H1 (cell line): Measurements from ENCODE around the gene PRKAR2A.

ENCODE experiments used
- CTCF ChIP-seq, 3 experiments: IDR thresholded peaks; 1 replicate in 2 of 3; 2 replicates in 1 of 3; pipeline versions ENCODE4 v1.5.1 to v1.6.1; 2011; ENCODE audit warnings: low read length in 3 of 3, mild to moderate bottlenecking in 3 of 3, inconsistent platforms in 2 of 3, low read depth in 1 of 3, moderate library complexity in 1 of 3; ENCODE audit not compliant: insufficient read depth in 1 of 3; ENCODE audit errors: control extremely low read depth in 1 of 3
- EGR1 ChIP-seq: IDR thresholded peaks from 2 replicates; pipeline ENCODE4 v1.6.1; 2011; ENCODE audit warnings: low read depth, low read length, borderline replicate concordance
- EP300 ChIP-seq, 2 experiments: IDR thresholded peaks; 1 replicate in 1 of 2; 2 replicates in 1 of 2; pipeline ENCODE4 v1.6.1; 2011 to 2012; ENCODE audit warnings: low read depth in 2 of 2, low read length in 2 of 2, mild to moderate bottlenecking in 2 of 2, borderline replicate concordance in 1 of 2, inconsistent platforms in 1 of 2, moderate library complexity in 1 of 2
- EZH2 ChIP-seq: fragments of 200-600 bp; sonication (generic); IDR thresholded peaks from 2 replicates; pipeline ENCODE4 v1.7.1; 2012; ENCODE audit warnings: low read depth, mild to moderate bottlenecking, moderate library complexity, low read length, inconsistent platforms; ENCODE audit not compliant: severe bottlenecking
- JUN ChIP-seq: IDR thresholded peaks from 2 replicates; pipeline ENCODE4 v1.6.1; 2011; ENCODE audit warnings: low read depth, mild to moderate bottlenecking, improper control_type of control experiment, low read length
- KDM4A ChIP-seq: IDR thresholded peaks from one replicate; pipeline ENCODE4 v1.7.1; 2012; ENCODE audit warnings: low read depth, mild to moderate bottlenecking, moderate library complexity, low read length, inconsistent platforms; ENCODE audit not compliant: severe bottlenecking
- POLR2A ChIP-seq, 2 experiments: IDR thresholded peaks; 1 replicate in 1 of 2; 2 replicates in 1 of 2; pipeline ENCODE4 v1.6.1; 2011; ENCODE audit warnings: low read depth in 2 of 2, low read length in 2 of 2, mild to moderate bottlenecking in 2 of 2; ENCODE audit errors: control extremely low read depth in 1 of 2
- RAD21 ChIP-seq, 2 experiments: IDR thresholded peaks in 1 of 2; conservative IDR thresholded peaks in 1 of 2; 2 replicates each; pipeline ENCODE4 v1.6.1; 2011; ENCODE audit warnings: low read depth in 2 of 2, low read length in 2 of 2, improper control_type of control experiment in 1 of 2, inconsistent platforms in 1 of 2, mild to moderate bottlenecking in 1 of 2, moderate library complexity in 1 of 2
- RFX5 ChIP-seq: IDR thresholded peaks from 2 replicates; pipeline ENCODE4 v1.6.1; 2011; ENCODE audit warnings: low read depth, low read length, improper control_type of control experiment, borderline replicate concordance

- TF ChIP-seq CTCF (IDR thresholded peaks at IDR 0.05; ENCODE audit: control extremely low read depth in 1 of 3, insufficient read depth in 1 of 3, low read depth in 1 of 3, low read length in 3 of 3) (no peak), EP300 (IDR thresholded peaks at IDR 0.05; ENCODE audit: borderline replicate concordance in 1 of 2, low read depth in 2 of 2, low read length in 2 of 2) (no peak), RFX5 (no peak), POLR2A (IDR thresholded peaks at IDR 0.05; ENCODE audit: control extremely low read depth in 1 of 2, low read depth in 2 of 2, low read length in 2 of 2) (no peak), RAD21 (IDR thresholded peaks at IDR 0.05 in 1 of 2, conservative IDR thresholded peaks at IDR 0.05 in 1 of 2; ENCODE audit: low read depth in 2 of 2, low read length in 2 of 2) (no peak), JUN (no peak), EGR1 (no peak), KDM4A (no peak), EZH2 (no peak)
Observed at GRCh38 chr3:48788544-48789162, 59.0 kb downstream of the PRKAR2A start.
